ENCODE data around the gene ANO1.

ANO1 gene

GRCh38 chr11:70099578-70100279 lies 21.6 kb downstream of the ANO1 start:
- DNase-seq = no peak

- DNase-seq = no peak
These were observed 22.1 kb downstream of the ANO1 start for GRCh38 chr11:70100280-70100603.

- DNase-seq = no peak
These were observed 22.7 kb downstream of the ANO1 start for GRCh38 chr11:70100791-70101190.

GRCh38 chr11:70103256-70103975 lies 25.3 kb downstream of the ANO1 start:
- no peak for DNase-seq

- DNase-seq = no peak
These were observed 26.3 kb downstream of the ANO1 start for GRCh38 chr11:70104419-70104818.

- no peak for DNase-seq
These were observed 26.8 kb downstream of the ANO1 start for GRCh38 chr11:70104961-70105360.

- DNase-seq = no peak
These were observed 27.2 kb downstream of the ANO1 start for GRCh38 chr11:70105369-70105754.

GRCh38 chr11:70105755-70106571 lies 27.8 kb downstream of the ANO1 start:
- no peak for DNase-seq

- no peak for DNase-seq
These were observed 28.6 kb downstream of the ANO1 start for GRCh38 chr11:70106757-70107156.

- no peak for DNase-seq
These were observed 29.1 kb downstream of the ANO1 start for GRCh38 chr11:70107191-70107590.

- no peak for DNase-seq
These were observed 29.6 kb downstream of the ANO1 start for GRCh38 chr11:70107756-70108155.

- DNase-seq = no peak
These were observed 30.1 kb downstream of the ANO1 start for GRCh38 chr11:70108250-70108649.

- DNase-seq = no peak
These were observed 30.9 kb downstream of the ANO1 start for GRCh38 chr11:70109006-70109405.

GRCh38 chr11:70109903-70110302 lies 31.8 kb downstream of the ANO1 start:
- DNase-seq = no peak

- DNase-seq = no peak
These were observed 32.5 kb downstream of the ANO1 start for GRCh38 chr11:70110538-70111055.

GRCh38 chr11:70111269-70112016 lies 33.3 kb downstream of the ANO1 start:
- DNase-seq = no peak

GRCh38 chr11:70112017-70112434 lies 33.9 kb downstream of the ANO1 start:
- no peak for DNase-seq

- no peak for DNase-seq
These were observed 35.7 kb downstream of the ANO1 start for GRCh38 chr11:70113801-70114200.

GRCh38 chr11:70115778-70116177 lies 37.7 kb downstream of the ANO1 start:
- DNase-seq = no peak

- no peak for DNase-seq
These were observed 38.4 kb downstream of the ANO1 start for GRCh38 chr11:70116386-70117065.

GRCh38 chr11:70117567-70118145 lies 39.5 kb downstream of the ANO1 start:
- no peak for DNase-seq

GRCh38 chr11:70118642-70119041 lies 40.5 kb downstream of the ANO1 start:
- no peak for DNase-seq

All from stimulated activated CD4-positive, alpha-beta T cell treated with anti-CD3 and anti-CD28 coated beads, Interleukin-15, amount 100 ng/mL, for 24 hours (primary cell).